HEK293 (cell line): ENCODE results near the gene STAP2.

ENCODE experiments used
- CTCF ChIA-PET: fragments of 350-600 bp; formaldehyde crosslinking; extraction: SDS; loops from one replicate; lab custom pipeline; 2021; ENCODE audit warnings: antibody characterized with exemption; lab: Yijun Ruan, JAX
- POLR2A ChIA-PET: fragments of 300-600 bp; formaldehyde crosslinking; extraction: SDS; loops from one replicate; lab custom pipeline; 2020; ENCODE audit warnings: antibody characterized with exemption, inconsistent platforms; lab: Yijun Ruan, JAX
- H3K27ac ChIP-seq: fragments of 200-500 bp; sonication (Bioruptor generic); 2 replicates; pipeline ENCODE4 v1.5.1; 2014; ENCODE audit warnings: low read depth, low read length, control low read depth, inconsistent platforms; ENCODE audit errors: extremely low read depth
- H3K36me3 ChIP-seq, 2 experiments: fragments of 200-500 bp in 1 of 2; sonication (Bioruptor generic) in 1 of 2; 1 replicate in 1 of 2; 2 replicates in 1 of 2; pipeline ENCODE4 v1.5.1; 2014 to 2017; ENCODE audit warnings: inconsistent platforms in 2 of 2, low read length in 2 of 2; ENCODE audit not compliant: control insufficient read depth in 2 of 2, insufficient read depth in 1 of 2
- H3K4me1 ChIP-seq: fragments of 200-500 bp; sonication (Bioruptor generic); 2 replicates; pipeline ENCODE4 v1.5.1; 2014; ENCODE audit warnings: mild to moderate bottlenecking, low read length, inconsistent platforms; ENCODE audit not compliant: control insufficient read depth, insufficient read depth
- H3K4me3 ChIP-seq: 2 replicates; pipeline ENCODE4 v1.5.1; 2011; ENCODE audit warnings: low read depth, mild to moderate bottlenecking, control low read depth, low read length, moderate library complexity
- H3K9me3 ChIP-seq: fragments of 200-500 bp; sonication (Bioruptor generic); 2 replicates; pipeline ENCODE4 v1.5.1; 2014; ENCODE audit warnings: low read depth, low read length, inconsistent platforms; ENCODE audit not compliant: control insufficient read depth, insufficient read depth
- BCL6B ChIP-seq: fragments of 450-650 bp; formaldehyde crosslinking; IDR thresholded peaks from 2 replicates; pipeline ENCODE4 v1.5.1; 2017; ENCODE audit warnings: missing biosample characterization, missing genetic modification characterization
- KLF1 ChIP-seq: fragments of 450-650 bp; formaldehyde crosslinking; IDR thresholded peaks from 2 replicates; pipeline ENCODE4 v1.5.1; 2016; ENCODE audit warnings: missing biosample characterization, missing genetic modification characterization
- KLF10 ChIP-seq: fragments of 450-650 bp; IDR thresholded peaks from 2 replicates; pipeline ENCODE4 v1.5.1; 2018; ENCODE audit warnings: missing biosample characterization, mild to moderate bottlenecking, missing genetic modification characterization
- KLF16 ChIP-seq: fragments of 450-650 bp; formaldehyde crosslinking; IDR thresholded peaks from 2 replicates; pipeline ENCODE4 v1.5.1; 2017; ENCODE audit warnings: missing biosample characterization, missing genetic modification characterization
- KLF9 ChIP-seq: fragments of 450-650 bp; formaldehyde crosslinking; IDR thresholded peaks from 2 replicates; pipeline ENCODE4 v1.5.1; 2016; ENCODE audit warnings: missing biosample characterization, missing genetic modification characterization, low read depth
- PRDM10 ChIP-seq: fragments of 450-650 bp; formaldehyde crosslinking; IDR thresholded peaks from 2 replicates; pipeline ENCODE4 v1.5.1; 2016; ENCODE audit warnings: missing biosample characterization, missing genetic modification characterization
- YY2 ChIP-seq: fragments of 450-650 bp; formaldehyde crosslinking; IDR thresholded peaks from 2 replicates; pipeline ENCODE4 v1.5.1; 2016; ENCODE audit warnings: missing biosample characterization, missing genetic modification characterization
- ZFP3 ChIP-seq: fragments of 450-650 bp; formaldehyde crosslinking; IDR thresholded peaks from 2 replicates; pipeline ENCODE4 v1.5.1; 2016; ENCODE audit warnings: low read depth, missing biosample characterization, missing genetic modification characterization
- ZNF10 ChIP-seq: fragments of 450-650 bp; formaldehyde crosslinking; IDR thresholded peaks from 2 replicates; pipeline ENCODE4 v1.5.1; 2017; ENCODE audit warnings: missing biosample characterization, missing genetic modification characterization
- ZNF114 ChIP-seq: fragments of 450-650 bp; formaldehyde crosslinking; IDR thresholded peaks from 2 replicates; pipeline ENCODE4 v1.5.0; 2017; ENCODE audit warnings: missing biosample characterization, missing genetic modification characterization
- ZNF366 ChIP-seq: fragments of 450-650 bp; formaldehyde crosslinking; conservative IDR thresholded peaks from 2 replicates; pipeline ENCODE4 v1.5.1; 2016; ENCODE audit warnings: missing biosample characterization, missing genetic modification characterization
- ZNF37A ChIP-seq: fragments of 450-650 bp; IDR thresholded peaks from 2 replicates; pipeline ENCODE4 v1.5.1; 2018; ENCODE audit warnings: missing biosample characterization, missing genetic modification characterization
- ZNF513 ChIP-seq: fragments of 450-650 bp; IDR thresholded peaks from 2 replicates; pipeline ENCODE4 v1.5.1; 2018; ENCODE audit warnings: missing biosample characterization, missing genetic modification characterization
- ZNF544 ChIP-seq: fragments of 450-650 bp; formaldehyde crosslinking; IDR thresholded peaks from 2 replicates; pipeline ENCODE4 v1.5.0; 2017; ENCODE audit warnings: missing biosample characterization, missing genetic modification characterization
- ZNF549 ChIP-seq: fragments of 450-650 bp; IDR thresholded peaks from 2 replicates; pipeline ENCODE4 v1.5.1; 2018; ENCODE audit warnings: missing biosample characterization, missing genetic modification characterization, mild to moderate bottlenecking, inconsistent platforms, moderate library complexity
- ZNF571 ChIP-seq: fragments of 450-650 bp; formaldehyde crosslinking; IDR thresholded peaks from 2 replicates; pipeline ENCODE4 v1.5.0; 2017; ENCODE audit warnings: missing biosample characterization, missing genetic modification characterization
- ZNF600 ChIP-seq: fragments of 450-650 bp; formaldehyde crosslinking; IDR thresholded peaks from 2 replicates; pipeline ENCODE4 v1.5.1; 2016; ENCODE audit warnings: missing biosample characterization, missing genetic modification characterization
- ZNF660 ChIP-seq: fragments of 450-650 bp; IDR thresholded peaks from 2 replicates; pipeline ENCODE4 v1.5.1; 2018; ENCODE audit warnings: missing biosample characterization, mild to moderate bottlenecking, missing genetic modification characterization
- ZNF677 ChIP-seq: fragments of 450-650 bp; IDR thresholded peaks from 2 replicates; pipeline ENCODE4 v1.5.0; 2018; ENCODE audit warnings: missing biosample characterization, mild to moderate bottlenecking, missing genetic modification characterization, moderate library complexity
- ZNF830 ChIP-seq: fragments of 450-650 bp; IDR thresholded peaks from 2 replicates; pipeline ENCODE4 v1.5.0; 2018; ENCODE audit warnings: missing biosample characterization, missing genetic modification characterization, low read depth, mild to moderate bottlenecking, moderate library complexity
- ZNF843 ChIP-seq: fragments of 450-650 bp; formaldehyde crosslinking; IDR thresholded peaks from 2 replicates; pipeline ENCODE4 v1.5.1; 2016; ENCODE audit warnings: missing biosample characterization, missing genetic modification characterization

STAP2 gene

GRCh38 chr19:4365341-4365740, 26.7 kb upstream of the STAP2 start:
- TF ChIP-seq KLF9 (tag by site-specific recombination), result peak; percentile 35; the same call in 1 of the 2 replicates
- no peak for TF ChIP-seq ZNF830 (tag by site-specific recombination)
- no peak for TF ChIP-seq ZNF677 (tag by site-specific recombination)
- TF ChIP-seq ZNF37A (tag by site-specific recombination), result no peak
- 0 out of 2 replicates have a peak, but pooled peaks have one; percentile 8 for TF ChIP-seq ZNF10 (tag by site-specific recombination)
- TF ChIP-seq ZNF600 (tag by site-specific recombination), result peak; percentile 77
- no peak for TF ChIP-seq ZNF366
- no peak for TF ChIP-seq KLF16 (tag by site-specific recombination)
- peak; percentile 27; the same call in 1 of the 2 replicates for TF ChIP-seq KLF1 (tag by site-specific recombination)
- no peak for TF ChIP-seq YY2 (tag by site-specific recombination)
- TF ChIP-seq PRDM10 (tag by site-specific recombination), result no peak
- no peak for TF ChIP-seq ZFP3 (tag by site-specific recombination)
- no peak for TF ChIP-seq KLF10 (tag by site-specific recombination)
- TF ChIP-seq ZNF544, result no peak
- no peak for TF ChIP-seq ZNF843
- no peak for TF ChIP-seq ZNF114 (tag by site-specific recombination)
- TF ChIP-seq ZNF571 (tag by site-specific recombination), result no peak
- TF ChIP-seq ZNF549 (tag by site-specific recombination), result no peak
- no peak for TF ChIP-seq BCL6B (tag by site-specific recombination)
- H3K9me3 ChIP-seq, result no peaks in the 10 kb centered on the region
- H3K4me3 ChIP-seq, result no peak overlapping the region
- H3K27ac ChIP-seq, result no peak overlapping the region
- H3K4me1 ChIP-seq, result 0 out of 2 replicates have a peak, but pooled peaks cover 5% of the 10 kb centered on the region
- peaks cover 9 to 71% of the 10 kb centered on the region in 2 experiments; a peak in 2 of 3 replicates for H3K36me3 ChIP-seq
- ChIA-PET POLR2A (interaction anchor here (3.6 kb wide), 1 partner anchor 10 kb away, joined by 15 read pairs; no protein-coding TSS in a partner anchor), CTCF (interaction anchor here (1.9 to 3.9 kb wide), 3 partner anchors 10 to 98 kb away, joined by 5 to 19 read pairs (median 9); no protein-coding TSS in a partner anchor)

GRCh38 chr19:4363571-4364304, 25.1 kb upstream of the STAP2 start:
- no peaks in the 10 kb centered on the region for H3K4me1 ChIP-seq
- POLR2A ChIA-PET, result interaction anchor here (1.2 to 3.6 kb wide), 3 partner anchors 12 to 21 kb away, joined by 3 to 15 read pairs (median 5); partner anchors contain the start of gene MPND
- no peak for TF ChIP-seq ZNF513 (tag by site-specific recombination)
- TF ChIP-seq ZNF660, result no peak
- TF ChIP-seq ZNF544, result no peak
- TF ChIP-seq, all 188 proteins: peak for 0
- CTCF ChIA-PET, result interaction anchor here (1.9 to 2.7 kb wide), 6 partner anchors 11 to 97 kb away, joined by 5 to 17 read pairs (median 10); partner anchors contain the start of gene SH3GL1
- Histone ChIP-seq H3K9me3 (no peaks in the 10 kb centered on the region), H3K4me3 (no peak overlapping the region), H3K36me3 (peaks cover 9 to 87% of the 10 kb centered on the region in 2 experiments; a peak in 2 of 3 replicates), H3K27ac (no peak overlapping the region)
